ENCODE data around the gene THADA.

The THADA gene

DNA sequence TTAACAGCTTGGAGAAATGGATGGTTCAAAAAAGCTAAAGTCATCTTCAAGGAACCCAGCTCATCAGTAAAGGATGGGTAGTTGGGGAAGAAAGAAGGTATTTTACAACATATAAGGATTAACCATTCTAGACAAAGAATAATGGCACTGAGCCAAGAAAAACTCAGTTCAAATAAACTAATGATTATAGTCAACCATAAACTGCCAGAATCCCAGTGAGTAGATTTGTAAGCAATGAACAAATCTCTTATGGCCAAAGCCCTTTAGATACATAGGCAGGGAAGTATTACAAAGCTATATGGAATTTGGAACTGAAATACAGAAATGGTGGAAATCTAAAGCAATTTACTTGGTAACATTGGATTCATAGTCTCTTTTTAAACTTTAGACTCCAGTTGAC lies 277.0 kb downstream of the THADA start:
- TF ChIP-seq, protein P1, sequence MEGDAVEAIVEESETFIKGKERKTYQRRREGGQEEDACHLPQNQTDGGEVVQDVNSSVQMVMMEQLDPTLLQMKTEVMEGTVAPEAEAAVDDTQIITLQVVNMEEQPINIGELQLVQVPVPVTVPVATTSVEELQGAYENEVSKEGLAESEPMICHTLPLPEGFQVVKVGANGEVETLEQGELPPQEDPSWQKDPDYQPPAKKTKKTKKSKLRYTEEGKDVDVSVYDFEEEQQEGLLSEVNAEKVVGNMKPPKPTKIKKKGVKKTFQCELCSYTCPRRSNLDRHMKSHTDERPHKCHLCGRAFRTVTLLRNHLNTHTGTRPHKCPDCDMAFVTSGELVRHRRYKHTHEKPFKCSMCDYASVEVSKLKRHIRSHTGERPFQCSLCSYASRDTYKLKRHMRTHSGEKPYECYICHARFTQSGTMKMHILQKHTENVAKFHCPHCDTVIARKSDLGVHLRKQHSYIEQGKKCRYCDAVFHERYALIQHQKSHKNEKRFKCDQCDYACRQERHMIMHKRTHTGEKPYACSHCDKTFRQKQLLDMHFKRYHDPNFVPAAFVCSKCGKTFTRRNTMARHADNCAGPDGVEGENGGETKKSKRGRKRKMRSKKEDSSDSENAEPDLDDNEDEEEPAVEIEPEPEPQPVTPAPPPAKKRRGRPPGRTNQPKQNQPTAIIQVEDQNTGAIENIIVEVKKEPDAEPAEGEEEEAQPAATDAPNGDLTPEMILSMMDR (IDR thresholded peaks at IDR 0.05; ENCODE audit: control insufficient read depth, insufficient read depth, low read depth, low read length, missing control alignments): no peak
- H3K4me3 ChIP-seq (ENCODE audit: control insufficient read depth, low read depth, low read length): no peak overlapping the region
- DNase-seq (ENCODE audit: low read depth): no peak

- no peak for DNase-seq (ENCODE audit: low read depth)
- no peak overlapping the region for H3K4me3 ChIP-seq (ENCODE audit: control insufficient read depth, low read depth, low read length)
- TF ChIP-seq, protein P1 (IDR thresholded peaks at IDR 0.05; ENCODE audit: control insufficient read depth, insufficient read depth, low read depth, low read length, missing control alignments): no peak
These were observed 278.2 kb downstream of the THADA start for GRCh38 chr2:43317680-43318079.

- DNase-seq (ENCODE audit: low read depth): no peak
- TF ChIP-seq, protein P1 (IDR thresholded peaks at IDR 0.05; ENCODE audit: control insufficient read depth, insufficient read depth, low read depth, low read length, missing control alignments): no peak
- H3K4me3 ChIP-seq (ENCODE audit: control insufficient read depth, low read depth, low read length): no peak overlapping the region
These were observed 278.6 kb downstream of the THADA start for GRCh38 chr2:43317194-43317593.

DNA sequence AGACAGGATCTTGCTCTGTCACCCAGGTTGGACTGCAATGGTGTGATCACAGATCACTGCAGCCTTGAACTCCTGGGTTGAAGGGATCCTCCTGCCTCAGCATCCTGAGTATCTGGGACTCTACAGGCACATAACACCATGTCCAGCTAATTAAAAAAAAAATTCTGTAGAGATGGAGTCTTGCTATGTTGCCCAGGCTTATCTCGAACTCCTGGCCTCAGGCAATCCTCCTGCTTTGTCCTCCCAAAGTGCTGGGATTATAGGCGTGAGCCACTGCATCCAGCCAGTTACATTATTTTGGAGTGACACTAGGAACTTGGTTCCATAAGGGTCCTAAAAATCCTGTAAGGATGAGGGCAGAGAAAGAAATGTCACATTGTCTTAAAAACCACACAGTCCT lies 280.4 kb downstream of the THADA start:
- no peak overlapping the region for H3K4me3 ChIP-seq (ENCODE audit: control insufficient read depth, low read depth, low read length)
- TF ChIP-seq, protein P1 (IDR thresholded peaks at IDR 0.05; ENCODE audit: control insufficient read depth, insufficient read depth, low read depth, low read length, missing control alignments): no peak
- no peak for DNase-seq (ENCODE audit: low read depth)

GRCh38 chr2:43314299-43314927 lies 281.4 kb downstream of the THADA start:
- TF ChIP-seq, protein P1 (IDR thresholded peaks at IDR 0.05; ENCODE audit: control insufficient read depth, insufficient read depth, low read depth, low read length, missing control alignments): no peak
- DNase-seq (ENCODE audit: low read depth): no peak
- H3K4me3 ChIP-seq (ENCODE audit: control insufficient read depth, low read depth, low read length): no peak overlapping the region

- H3K4me3 ChIP-seq (ENCODE audit: control insufficient read depth, low read depth, low read length): no peak overlapping the region
- TF ChIP-seq, protein P1 (IDR thresholded peaks at IDR 0.05; ENCODE audit: control insufficient read depth, insufficient read depth, low read depth, low read length, missing control alignments): no peak
- no peak for DNase-seq (ENCODE audit: low read depth)
These were observed 282.2 kb downstream of the THADA start for GRCh38 chr2:43313642-43314017.

Data from AG09309 (cell line).